AG09319 (cell line): ENCODE data around the gene UBXN2A.
A peak's percentile ranks its signal among the peaks of the same experiment; 100 is the strongest.

ENCODE experiments used
- DNase-seq: peaks from one replicate; pipeline ENCODE4 v3.0.0-alpha.2; 2010; ENCODE audit warnings: low read depth; ENCODE audit errors: extremely low read depth
- CTCF ChIP-seq: IDR thresholded peaks from 2 replicates; pipeline ENCODE4 v1.5.1; 2011; ENCODE audit warnings: low read depth, mild to moderate bottlenecking, inconsistent platforms, low read length, moderate library complexity

Gene UBXN2A

GRCh38 chr2:23939987-23940717 is at the start of gene UBXN2A:
UBXN2A (plus strand) TSS chr2:23940463; CDS start chr2:23958315, 17,852 bp downstream.
- peak; percentile 40 for DNase-seq
- TF ChIP-seq CTCF = no peak

GRCh38 chr2:23900133-23900532 is 40.1 kb upstream of the UBXN2A start:
- TF ChIP-seq CTCF = no peak
- no peak for DNase-seq

GRCh38 chr2:23900541-23901322 is 39.5 kb upstream of the UBXN2A start:
- peak; percentile 77 for DNase-seq
- no peak for TF ChIP-seq CTCF

- no peak for DNase-seq
- TF ChIP-seq CTCF = no peak
Measured at GRCh38 chr2:23901966-23902846, 38.1 kb upstream of the UBXN2A start.

- DNase-seq = no peak
- no peak for TF ChIP-seq CTCF
Measured at GRCh38 chr2:23903034-23903433, 37.2 kb upstream of the UBXN2A start.

- no peak for TF ChIP-seq CTCF
Measured at GRCh38 chr2:23904215-23904614, 36.0 kb upstream of the UBXN2A start.

More at GRCh38 chr2:23904215-23904614, 36.0 kb upstream of the UBXN2A start:
- no peak for DNase-seq
